NB4 (cell line): ENCODE data around the gene PIK3C2B.

Experiments used
- CTCF ChIP-seq: IDR thresholded peaks from one replicate; pipeline ENCODE4 v1.5.1; 2012; ENCODE audit warnings: low read depth, low read length
- MAX ChIP-seq: IDR thresholded peaks from 2 replicates; pipeline ENCODE4 v1.6.1; 2011; ENCODE audit warnings: low read depth, low read length
- MYC ChIP-seq: IDR thresholded peaks from 2 replicates; pipeline ENCODE4 v1.6.1; 2011; ENCODE audit warnings: low read depth, low read length
- POLR2A ChIP-seq: IDR thresholded peaks from 2 replicates; pipeline ENCODE4 v1.6.1; 2011; ENCODE audit warnings: mild to moderate bottlenecking; ENCODE audit not compliant: insufficient read length; ENCODE audit errors: extremely low read depth

- TF ChIP-seq CTCF (no peak), POLR2A (no peak), MAX (no peak), MYC (no peak)
These were observed 41.3 kb downstream of the PIK3C2B start for GRCh38 chr1:204453141-204453772.
